Right atrium auricular region (tissue), 2 donors: ENCODE measurements around the gene TMSB15B. TPM values are rescaled to one million over a fixed set of nuclear protein-coding genes. Genes with fewer than 3 reads are reported as not detected.
"Not testable (repeated sequence)": the region's sequence is repeated elsewhere in the genome, so short reads cannot be mapped to it uniquely, and the experiment has no call there.

Source experiments
- DNase-seq: peaks from one replicate; pipeline ENCODE4 v3.0.0-alpha.2; 2019; ENCODE audit warnings: low spot score
- H3K27ac ChIP-seq, 2 donors: fragments of 200-600 bp; sonication (generic); 1 replicate in 1 of 2; 2 replicates in 1 of 2; pipeline ENCODE4 v1.5.1; 2016 to 2019
- H3K27me3 ChIP-seq, 2 donors: fragments of 200-600 bp; sonication (generic); one replicate each; pipeline versions ENCODE4 v1.5.1 to v1.6.0; 2017 to 2019
- H3K36me3 ChIP-seq: fragments of 200-600 bp; sonication (generic); one replicate; pipeline ENCODE4 v1.5.1; 2016
- H3K4me1 ChIP-seq, 2 donors: fragments of 200-600 bp; sonication (generic); one replicate each; pipeline versions ENCODE4 v1.5.1 to v1.6.0; 2017 to 2019
- H3K4me3 ChIP-seq, 2 donors: fragments of 200-600 bp; sonication (generic); 1 replicate in 1 of 2; 2 replicates in 1 of 2; pipeline ENCODE4 v1.5.1; 2017 to 2019; ENCODE audit warnings: mild to moderate bottlenecking in 1 of 2, moderate library complexity in 1 of 2
- H3K9me3 ChIP-seq, 2 donors: fragments of 200-600 bp; sonication (generic); one replicate each; pipeline ENCODE4 v1.5.1; 2019
- total RNA-seq, 2 donors: library from RNA; depleted of rRNA; stranded (reverse); fragments of >200 nt; gene quantifications; one replicate each; pipeline ENCODE4 v1.1.0, GENCODE V29; 2016
- TF ChIP-seq, protein P1 (sequence below), 2 donors: fragments of 200-600 bp; sonication (generic); IDR thresholded peaks; one replicate each; pipeline ENCODE4 v1.5.1; 2019; ENCODE audit warnings: antibody characterized with exemption in 2 of 2

Gene TMSB15B
- total RNA-seq, 2 donors from 2014 or later, result 2.4 TPM; not detected in 1

DNA sequence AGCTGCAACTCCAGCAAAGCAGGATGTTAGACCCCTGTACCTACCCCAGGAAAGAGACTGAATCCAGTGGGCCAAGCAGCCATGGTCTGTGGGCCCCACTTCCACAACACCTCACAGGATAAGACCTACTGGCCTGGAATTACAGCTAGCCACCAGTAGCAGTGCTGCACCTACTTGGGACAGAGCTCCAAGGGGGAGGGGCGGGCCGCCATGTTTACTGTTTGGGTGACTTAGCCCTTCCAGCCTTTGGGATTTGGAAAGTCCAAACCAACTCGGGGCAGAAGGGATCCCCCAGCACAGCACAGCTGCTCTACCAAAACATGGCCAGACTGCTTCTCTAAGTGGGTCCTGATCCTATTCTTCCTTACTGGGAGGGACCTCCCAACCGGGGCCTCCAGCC lies 9.1 kb upstream of the TMSB15B start:
- H3K36me3 ChIP-seq, result no peaks in the 10 kb centered on the region
- H3K9me3 ChIP-seq, result no peaks in the 10 kb centered on the region
- H3K4me1 ChIP-seq, result no peaks in the 10 kb centered on the region
- no peak for DNase-seq
- no peak overlapping the region for H3K27ac ChIP-seq
- H3K27me3 ChIP-seq, result no peaks in the 10 kb centered on the region
- TF ChIP-seq, protein P1, sequence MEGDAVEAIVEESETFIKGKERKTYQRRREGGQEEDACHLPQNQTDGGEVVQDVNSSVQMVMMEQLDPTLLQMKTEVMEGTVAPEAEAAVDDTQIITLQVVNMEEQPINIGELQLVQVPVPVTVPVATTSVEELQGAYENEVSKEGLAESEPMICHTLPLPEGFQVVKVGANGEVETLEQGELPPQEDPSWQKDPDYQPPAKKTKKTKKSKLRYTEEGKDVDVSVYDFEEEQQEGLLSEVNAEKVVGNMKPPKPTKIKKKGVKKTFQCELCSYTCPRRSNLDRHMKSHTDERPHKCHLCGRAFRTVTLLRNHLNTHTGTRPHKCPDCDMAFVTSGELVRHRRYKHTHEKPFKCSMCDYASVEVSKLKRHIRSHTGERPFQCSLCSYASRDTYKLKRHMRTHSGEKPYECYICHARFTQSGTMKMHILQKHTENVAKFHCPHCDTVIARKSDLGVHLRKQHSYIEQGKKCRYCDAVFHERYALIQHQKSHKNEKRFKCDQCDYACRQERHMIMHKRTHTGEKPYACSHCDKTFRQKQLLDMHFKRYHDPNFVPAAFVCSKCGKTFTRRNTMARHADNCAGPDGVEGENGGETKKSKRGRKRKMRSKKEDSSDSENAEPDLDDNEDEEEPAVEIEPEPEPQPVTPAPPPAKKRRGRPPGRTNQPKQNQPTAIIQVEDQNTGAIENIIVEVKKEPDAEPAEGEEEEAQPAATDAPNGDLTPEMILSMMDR (IDR thresholded peaks at IDR 0.05), result no peak
- H3K4me3 ChIP-seq, result no peak overlapping the region

DNA sequence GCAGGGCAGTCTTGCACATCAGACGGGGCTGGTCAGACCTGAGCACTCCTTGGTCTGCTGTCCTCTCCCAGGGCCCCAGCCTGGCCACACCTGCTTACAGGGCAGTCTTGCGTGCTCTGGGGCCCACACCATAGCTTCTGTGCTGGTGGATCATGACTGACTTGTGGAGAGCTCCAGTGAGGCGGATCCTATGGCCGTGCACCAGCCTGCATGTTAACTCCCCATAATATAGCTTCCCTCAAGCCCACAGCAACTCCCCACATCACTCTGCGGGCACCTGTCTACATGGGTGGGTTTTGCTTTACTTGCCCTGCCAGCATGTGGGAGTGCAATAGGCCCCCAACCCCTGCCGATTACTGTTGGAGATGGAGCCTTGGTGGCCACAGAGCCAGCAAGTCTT lies 8.2 kb upstream of the TMSB15B start:
- DNase-seq, result no peak
- no peaks in the 10 kb centered on the region for H3K4me1 ChIP-seq
- H3K9me3 ChIP-seq, result no peaks in the 10 kb centered on the region
- no peaks in the 10 kb centered on the region for H3K27me3 ChIP-seq
- H3K4me3 ChIP-seq, result no peak overlapping the region
- TF ChIP-seq, protein P1 (IDR thresholded peaks at IDR 0.05), result no peak
- H3K36me3 ChIP-seq, result no peaks in the 10 kb centered on the region
- H3K27ac ChIP-seq, result no peak overlapping the region

DNA sequence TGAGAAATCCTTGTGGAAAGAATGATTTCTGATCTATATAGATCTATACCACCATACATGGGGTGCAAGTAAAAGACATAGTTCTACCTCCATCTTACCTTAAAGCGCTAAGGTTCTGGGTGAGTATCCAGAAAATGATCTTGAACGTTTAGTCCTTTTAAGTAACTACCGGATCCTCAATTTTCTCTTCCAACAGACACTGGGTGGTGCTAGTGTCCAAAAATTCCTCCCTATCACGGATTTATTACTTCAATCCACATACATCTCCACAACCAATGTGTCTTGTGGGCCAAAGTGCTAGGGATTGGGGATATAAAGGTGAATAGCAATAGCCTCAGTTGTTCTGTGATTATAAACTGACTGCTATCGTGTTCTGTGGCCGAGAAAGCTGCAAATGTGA lies 1.8 kb upstream of the TMSB15B start:
- not testable (repeated sequence) for H3K9me3 ChIP-seq, H3K27me3 ChIP-seq, H3K27ac ChIP-seq, DNase-seq, H3K4me1 ChIP-seq, H3K36me3 ChIP-seq, H3K4me3 ChIP-seq

DNA sequence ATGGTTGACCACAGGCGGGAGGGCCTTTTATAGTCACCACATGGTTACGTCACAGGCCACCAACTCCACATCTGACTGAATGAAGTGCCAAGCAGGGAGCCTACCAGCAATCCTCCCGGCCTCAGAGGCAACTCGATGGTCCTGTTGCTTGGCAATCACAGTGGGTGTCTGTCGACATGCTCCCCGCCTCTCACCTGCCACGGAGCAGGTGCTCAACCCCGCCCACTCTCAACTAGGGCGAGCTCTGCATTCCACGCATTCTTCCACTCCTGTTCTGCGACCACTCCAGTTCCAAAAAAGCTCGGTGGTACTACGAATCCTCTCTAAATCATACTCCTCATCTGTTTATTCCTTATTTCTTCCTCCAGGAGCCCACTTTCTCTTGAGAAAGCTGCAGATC lies 21.1 kb downstream of the TMSB15B start:
- not testable (repeated sequence) for DNase-seq, H3K4me3 ChIP-seq, H3K36me3 ChIP-seq, H3K27me3 ChIP-seq, H3K4me1 ChIP-seq, H3K9me3 ChIP-seq, H3K27ac ChIP-seq

DNA sequence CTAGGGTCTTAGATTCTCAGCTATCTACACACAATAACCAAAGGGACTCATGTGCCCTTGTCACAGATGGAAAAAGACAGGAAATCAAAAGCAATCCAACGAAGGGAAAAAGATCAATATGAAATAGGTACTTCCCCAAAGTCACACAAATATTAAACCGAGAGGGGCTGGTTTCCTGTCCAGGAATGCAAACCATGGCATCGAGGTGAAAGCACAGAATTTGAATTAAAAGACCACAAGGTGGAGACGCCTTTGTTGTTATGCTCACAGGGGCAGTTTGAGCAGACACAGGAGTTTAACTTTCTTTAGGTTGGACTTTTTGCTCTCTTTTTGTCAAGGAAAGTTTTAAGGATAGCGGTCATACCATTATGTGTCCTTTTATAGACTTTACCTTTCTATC lies 36.8 kb downstream of the TMSB15B start:
- H3K4me1 ChIP-seq, result no peaks in the 10 kb centered on the region
- no peaks in the 10 kb centered on the region for H3K9me3 ChIP-seq
- no peak overlapping the region for H3K27ac ChIP-seq
- H3K27me3 ChIP-seq, result no peaks in the 10 kb centered on the region
- no peaks in the 10 kb centered on the region for H3K36me3 ChIP-seq
- TF ChIP-seq, protein P1 (IDR thresholded peaks at IDR 0.05), result no peak
- H3K4me3 ChIP-seq, result no peak overlapping the region
- no peak for DNase-seq

DNA sequence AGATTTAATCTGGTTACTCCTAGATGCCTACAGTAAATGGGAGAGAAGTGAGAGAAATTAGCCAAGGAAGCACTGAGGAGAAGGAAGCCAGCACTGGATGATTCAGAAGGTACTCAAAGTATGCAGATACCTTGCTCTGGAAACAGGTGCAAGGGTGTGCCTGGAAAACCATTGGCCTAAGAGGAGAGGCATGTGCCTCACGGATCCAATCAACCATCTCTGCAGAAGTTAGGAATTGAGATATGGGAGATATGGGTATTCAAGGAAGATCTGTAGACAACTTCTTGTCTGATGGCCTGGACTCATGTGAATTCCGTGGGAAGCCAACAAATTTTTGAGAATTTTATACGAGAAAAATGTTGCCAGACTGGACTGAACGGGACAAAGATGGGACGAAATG lies 46.4 kb downstream of the TMSB15B start:
- H3K4me3 ChIP-seq, result no peak overlapping the region
- peaks cover 0 to 14% of the 10 kb centered on the region in 2 donors for H3K9me3 ChIP-seq
- H3K27ac ChIP-seq, result no peak overlapping the region
- TF ChIP-seq, protein P1 (IDR thresholded peaks at IDR 0.05), result no peak
- H3K36me3 ChIP-seq, result no peaks in the 10 kb centered on the region
- no peak for DNase-seq
- H3K27me3 ChIP-seq, result no peaks in the 10 kb centered on the region
- H3K4me1 ChIP-seq, result no peaks in the 10 kb centered on the region

DNA sequence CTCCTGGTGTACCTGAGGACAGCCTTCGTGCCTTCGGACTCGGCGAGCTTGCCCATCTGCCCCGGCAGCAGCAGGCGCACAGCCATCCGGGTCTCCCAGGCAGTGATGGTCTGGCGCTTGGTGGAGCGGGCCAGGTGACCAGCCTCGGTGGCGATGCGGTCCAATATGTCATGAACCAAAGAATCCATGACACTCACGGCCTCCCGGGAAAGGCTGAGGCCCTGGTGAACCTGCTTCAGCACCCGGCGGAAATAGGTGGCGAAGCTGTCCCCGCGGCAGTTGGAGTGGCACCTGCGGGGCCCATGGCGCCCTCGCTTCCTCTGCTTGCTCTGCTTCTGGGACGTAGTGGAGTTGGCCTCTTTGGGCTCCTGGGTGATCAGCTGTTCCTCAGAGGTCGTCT lies 50.7 kb downstream of the TMSB15B start:
- Histone ChIP-seq H3K4me3 (no peak overlapping the region), H3K27ac (no peak overlapping the region), H3K27me3 (no peaks in the 10 kb centered on the region), H3K9me3 (peaks cover 0 to 14% of the 10 kb centered on the region in 2 donors), H3K4me1 (no peaks in the 10 kb centered on the region), H3K36me3 (no peaks in the 10 kb centered on the region)
- DNase-seq, result no peak
- TF ChIP-seq, protein P1 (IDR thresholded peaks at IDR 0.05), result no peak
